CD1c-positive myeloid dendritic cell (primary cell): ENCODE results near the gene LMTK2.
A peak's percentile ranks its signal among the peaks of the same experiment; 100 is the strongest.
"Not testable (repeated sequence)": the region's sequence is repeated elsewhere in the genome, so short reads cannot be mapped to it uniquely, and the experiment has no call there.

Experiments
- DNase-seq: peaks from one replicate; pipeline ENCODE4 v3.0.0-alpha.2; 2016; ENCODE audit errors: extremely low spot score

The LMTK2 gene

GRCh38 chr7:98217623-98218582, 111.2 kb downstream of the LMTK2 start:
- peak; percentile 52 for DNase-seq

- not testable (repeated sequence) for DNase-seq
Observed at GRCh38 chr7:98219382-98219781, 112.7 kb downstream of the LMTK2 start.

- no peak for DNase-seq
Observed at GRCh38 chr7:98221611-98222532, 115.2 kb downstream of the LMTK2 start.

GRCh38 chr7:98222533-98223195, 116.0 kb downstream of the LMTK2 start:
- no peak for DNase-seq

GRCh38 chr7:98223351-98223897, 116.8 kb downstream of the LMTK2 start:
- DNase-seq = no peak

- DNase-seq = no peak
Observed at GRCh38 chr7:98223898-98224700, 117.4 kb downstream of the LMTK2 start.

GRCh38 chr7:98224701-98225181, 118.1 kb downstream of the LMTK2 start:
- DNase-seq = no peak

GRCh38 chr7:98225913-98226614, 119.4 kb downstream of the LMTK2 start:
- no peak for DNase-seq

GRCh38 chr7:98227939-98228338, 121.3 kb downstream of the LMTK2 start:
- DNase-seq = no peak

GRCh38 chr7:98228801-98229200, 122.1 kb downstream of the LMTK2 start:
- DNase-seq = no peak

GRCh38 chr7:98229441-98229840, 122.8 kb downstream of the LMTK2 start:
- no peak for DNase-seq

- no peak for DNase-seq
Observed at GRCh38 chr7:98229991-98230745, 123.5 kb downstream of the LMTK2 start.

- DNase-seq = no peak
Observed at GRCh38 chr7:98230746-98231471, 124.2 kb downstream of the LMTK2 start.

- no peak for DNase-seq
Observed at GRCh38 chr7:98231493-98232262, 125.0 kb downstream of the LMTK2 start.

GRCh38 chr7:98232263-98232585, 125.6 kb downstream of the LMTK2 start:
- DNase-seq = no peak

- no peak for DNase-seq
Observed at GRCh38 chr7:98232799-98233198, 126.1 kb downstream of the LMTK2 start.

GRCh38 chr7:98233219-98234070, 126.8 kb downstream of the LMTK2 start:
- no peak for DNase-seq
